CD8-positive, alpha-beta memory T cell (primary cell): ENCODE measurements around the gene ERC2. TPM values are rescaled to one million over a fixed set of nuclear protein-coding genes. Genes with fewer than 3 reads are reported as not detected.
"Not testable (repeated sequence)": the region's sequence is repeated elsewhere in the genome, so short reads cannot be mapped to it uniquely, and the experiment has no call there.

Experiments used
- CTCF ChIA-PET: fragments of 350-600 bp; sonication (Branson Sonifier 250); formaldehyde crosslinking; loops from one replicate; lab custom pipeline; 2021; ENCODE audit warnings: antibody characterized with exemption; lab: Charles Lee
- POLR2A ChIA-PET: fragments of 350-600 bp; sonication (Branson Sonifier 250); formaldehyde crosslinking; loops from one replicate; lab custom pipeline; 2021; ENCODE audit warnings: antibody characterized with exemption; lab: Charles Lee
- DNase-seq, 5 donors: peaks; one replicate each; pipeline versions ENCODE4 v3.0.0 to v3.0.0-alpha.2; 2020 to 2022; ENCODE audit warnings: mixed read lengths in 1 of 5
- H3K27ac ChIP-seq: one replicate; pipeline ENCODE4 v1.7.0; 2013; ENCODE audit warnings: low read depth, mild to moderate bottlenecking, low read length, moderate library complexity
- H3K27me3 ChIP-seq: 2 replicates; pipeline ENCODE4 v1.7.0; 2013; ENCODE audit warnings: low read length, mild to moderate bottlenecking; ENCODE audit not compliant: insufficient read depth, poor library complexity, severe bottlenecking
- H3K36me3 ChIP-seq: 2 replicates; pipeline ENCODE4 v1.7.0; 2013; ENCODE audit warnings: mild to moderate bottlenecking, low read length, moderate library complexity; ENCODE audit not compliant: insufficient read depth
- H3K4me1 ChIP-seq: 2 replicates; pipeline ENCODE4 v1.7.0; 2013; ENCODE audit warnings: mild to moderate bottlenecking, low read length, moderate library complexity; ENCODE audit not compliant: insufficient read depth
- H3K4me3 ChIP-seq: 2 replicates; pipeline ENCODE4 v1.7.0; 2013; ENCODE audit warnings: mild to moderate bottlenecking, low read length
- H3K9me3 ChIP-seq: 2 replicates; pipeline ENCODE4 v1.7.0; 2013; ENCODE audit warnings: mild to moderate bottlenecking, low read length
- H3K27ac Mint-ChIP-seq, 8 donors: one replicate each; pipeline ENCODE4 v1.8.0; 2020 to 2021; ENCODE audit warnings: mixed read lengths in 8 of 8, mild to moderate bottlenecking in 6 of 8, inconsistent platforms in 3 of 8, moderate library complexity in 3 of 8
- H3K27me3 Mint-ChIP-seq, 2 donors: one replicate each; pipeline ENCODE4 v1.8.0; 2020 to 2021; ENCODE audit warnings: mixed read lengths in 2 of 2, mild to moderate bottlenecking in 1 of 2, moderate library complexity in 1 of 2
- H3K36me3 Mint-ChIP-seq, 3 donors: one replicate each; pipeline ENCODE4 v1.8.0; 2020 to 2021; ENCODE audit warnings: mixed read lengths in 3 of 3, inconsistent platforms in 1 of 3, mild to moderate bottlenecking in 1 of 3
- H3K4me1 Mint-ChIP-seq, 3 donors: one replicate each; pipeline ENCODE4 v1.8.0; 2020 to 2021; ENCODE audit warnings: mixed read lengths in 3 of 3, inconsistent platforms in 1 of 3, mild to moderate bottlenecking in 1 of 3
- H3K4me3 Mint-ChIP-seq, 7 donors: one replicate each; pipeline ENCODE4 v1.8.0; 2020 to 2021; ENCODE audit warnings: mixed read lengths in 7 of 7, mild to moderate bottlenecking in 6 of 7, moderate library complexity in 4 of 7, inconsistent platforms in 2 of 7
- H3K9me3 Mint-ChIP-seq, 5 donors: one replicate each; pipeline ENCODE4 v1.8.0; 2020 to 2022; ENCODE audit warnings: mixed read lengths in 5 of 5, mild to moderate bottlenecking in 3 of 5, moderate library complexity in 2 of 5, inconsistent platforms in 1 of 5
- polyA plus RNA-seq: library from polyadenylated mRNA; unstranded; fragments of 300-500 nt; fragmentation: Illumina TruSeq; gene quantifications from one replicate; pipeline ENCODE4 v1.2.3, GENCODE V29; 2021
- total RNA-seq, 2 experiments: library from RNA; stranded (reverse); gene quantifications; one replicate each; pipeline ENCODE4 v1.2.3, GENCODE V29; 2021

Gene ERC2
- total and polyA plus RNA-seq, 3 experiments from 2014 or later = not detected

DNA sequence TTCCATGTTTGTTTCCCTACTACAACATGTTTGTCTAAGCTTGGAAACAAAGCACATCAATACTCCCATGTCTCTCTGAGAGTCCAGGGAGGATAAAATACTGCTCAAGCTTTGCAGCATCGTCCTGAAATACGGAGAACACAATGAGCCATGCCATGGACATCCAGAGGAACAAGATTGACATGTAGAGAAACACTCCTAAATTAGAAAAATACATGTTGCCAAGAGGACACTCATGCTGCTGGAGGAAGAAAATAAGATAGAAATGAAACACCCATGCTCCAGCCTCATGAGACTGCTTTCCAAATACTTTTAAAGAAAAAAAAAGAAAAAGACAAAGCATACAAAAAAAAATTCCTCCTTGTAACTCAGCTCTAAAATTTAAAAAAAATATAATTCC is 387.0 kb downstream of the ERC2 start:
- no peaks in the 10 kb centered on the region for H3K36me3 ChIP-seq
- ChIA-PET CTCF (no interaction called here), POLR2A (no interaction called here)
- H3K4me1 Mint-ChIP-seq = no peaks in the 10 kb centered on the region
- no peak overlapping the region for H3K4me3 Mint-ChIP-seq
- no peaks in the 10 kb centered on the region for H3K4me1 ChIP-seq
- no peaks in the 10 kb centered on the region for H3K27me3 ChIP-seq
- no peaks in the 10 kb centered on the region for H3K36me3 Mint-ChIP-seq
- H3K9me3 ChIP-seq = no peaks in the 10 kb centered on the region
- H3K27me3 Mint-ChIP-seq = no peaks in the 10 kb centered on the region
- no peak overlapping the region for H3K27ac ChIP-seq
- H3K4me3 ChIP-seq = no peak overlapping the region
- H3K9me3 Mint-ChIP-seq = peaks cover 0 to 2% (median 0%) of the 10 kb centered on the region in 5 donors
- no peak for DNase-seq
- H3K27ac Mint-ChIP-seq = no peak overlapping the region

- Histone ChIP-seq H3K4me1 (no peaks in the 10 kb centered on the region), H3K4me3 (no peak overlapping the region), H3K36me3 (no peaks in the 10 kb centered on the region), H3K27ac (no peak overlapping the region), H3K9me3 (no peaks in the 10 kb centered on the region), H3K27me3 (no peaks in the 10 kb centered on the region)
- Mint-ChIP-seq H3K36me3 (no peaks in the 10 kb centered on the region), H3K9me3 (peaks cover 0 to 2% (median 0%) of the 10 kb centered on the region in 5 donors), H3K27me3 (no peaks in the 10 kb centered on the region), H3K27ac (no peak overlapping the region), H3K4me3 (no peak overlapping the region), H3K4me1 (no peaks in the 10 kb centered on the region)
- no peak for DNase-seq
- ChIA-PET CTCF (no interaction called here), POLR2A (no interaction called here)
These were observed 391.5 kb downstream of the ERC2 start for GRCh38 chr3:56076746-56077145.

DNA sequence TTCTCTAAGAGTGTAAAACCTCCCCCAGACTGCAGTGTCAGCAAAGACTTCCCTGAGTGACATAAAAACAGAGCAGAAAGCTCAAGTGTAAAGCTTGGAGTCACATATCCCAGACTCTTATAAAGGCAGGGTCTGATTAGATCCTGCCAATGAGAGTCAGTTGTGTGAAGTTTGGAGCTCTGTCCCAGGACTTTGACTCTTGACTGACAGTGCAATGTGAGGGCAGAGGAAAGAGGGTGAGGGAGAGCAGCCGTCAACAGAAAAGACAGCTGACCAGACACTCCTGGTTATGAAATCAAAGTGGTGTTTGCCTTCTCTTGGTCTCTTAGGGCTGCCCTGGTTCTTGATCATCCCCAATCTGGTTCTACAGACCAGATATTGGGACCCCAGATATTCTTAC is 393.2 kb downstream of the ERC2 start:
- Mint-ChIP-seq H3K9me3 (peaks cover 0 to 2% (median 0%) of the 10 kb centered on the region in 5 donors), H3K27me3 (no peaks in the 10 kb centered on the region), H3K4me1 (no peaks in the 10 kb centered on the region), H3K4me3 (no peak overlapping the region), H3K36me3 (no peaks in the 10 kb centered on the region), H3K27ac (no peak overlapping the region)
- Histone ChIP-seq H3K4me1 (no peaks in the 10 kb centered on the region), H3K36me3 (no peaks in the 10 kb centered on the region), H3K27ac (no peak overlapping the region), H3K27me3 (no peaks in the 10 kb centered on the region), H3K4me3 (no peak overlapping the region), H3K9me3 (no peaks in the 10 kb centered on the region)
- CTCF ChIA-PET = no interaction called here
- DNase-seq = no peak
- POLR2A ChIA-PET = no interaction called here

GRCh38 chr3:56069766-56070165 is 398.5 kb downstream of the ERC2 start:
- H3K27ac Mint-ChIP-seq = no peak overlapping the region
- no peaks in the 10 kb centered on the region for H3K36me3 Mint-ChIP-seq
- DNase-seq = no peak
- H3K4me3 Mint-ChIP-seq = no peak overlapping the region
- no peaks in the 10 kb centered on the region for H3K4me1 ChIP-seq
- no peaks in the 10 kb centered on the region for H3K36me3 ChIP-seq
- ChIA-PET POLR2A (no interaction called here), CTCF (no interaction called here)
- peaks cover 2 to 14% (median 7%) of the 10 kb centered on the region in 5 donors for H3K9me3 Mint-ChIP-seq
- no peak overlapping the region for H3K27ac ChIP-seq
- H3K4me1 Mint-ChIP-seq = no peaks in the 10 kb centered on the region
- H3K27me3 Mint-ChIP-seq = no peaks in the 10 kb centered on the region
- H3K27me3 ChIP-seq = no peaks in the 10 kb centered on the region
- H3K9me3 ChIP-seq = no peaks in the 10 kb centered on the region
- H3K4me3 ChIP-seq = no peak overlapping the region

DNA sequence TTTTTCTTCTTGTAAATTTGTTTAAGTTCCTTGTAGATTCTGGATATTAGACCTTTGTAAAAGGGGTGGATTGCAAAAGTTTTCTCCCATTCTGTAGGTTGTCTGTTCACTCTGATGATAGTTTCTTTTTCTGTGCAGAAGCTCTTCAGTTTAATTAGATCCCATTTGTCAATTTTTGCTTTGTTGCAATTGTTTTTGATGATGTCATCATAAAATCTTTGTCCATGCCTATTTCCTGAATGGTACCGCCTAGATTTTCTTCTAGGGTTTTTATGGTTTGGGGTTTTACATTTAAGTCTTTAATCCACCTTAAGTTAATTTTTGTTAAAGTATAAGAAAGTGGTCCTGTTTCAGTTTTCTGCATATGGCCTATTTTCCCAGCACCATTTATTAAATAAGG is 401.9 kb downstream of the ERC2 start:
- H3K27ac ChIP-seq, H3K4me1 ChIP-seq, H3K27me3 ChIP-seq, H3K36me3 Mint-ChIP-seq, H3K27me3 Mint-ChIP-seq, H3K4me3 Mint-ChIP-seq, H3K27ac Mint-ChIP-seq, H3K4me1 Mint-ChIP-seq, H3K4me3 ChIP-seq, POLR2A ChIA-PET, DNase-seq, CTCF ChIA-PET, H3K9me3 ChIP-seq, H3K36me3 ChIP-seq: not testable (repeated sequence)
- peaks cover 2 to 14% (median 7%) of the 10 kb centered on the region in 5 donors for H3K9me3 Mint-ChIP-seq

- Mint-ChIP-seq H3K27me3 (no peaks in the 10 kb centered on the region), H3K4me1 (no peaks in the 10 kb centered on the region), H3K27ac (no peak overlapping the region), H3K9me3 (peaks cover 2 to 14% (median 7%) of the 10 kb centered on the region in 5 donors), H3K36me3 (no peaks in the 10 kb centered on the region), H3K4me3 (no peak overlapping the region)
- Histone ChIP-seq H3K27me3 (no peaks in the 10 kb centered on the region), H3K9me3 (no peaks in the 10 kb centered on the region), H3K36me3 (no peaks in the 10 kb centered on the region), H3K4me3 (no peak overlapping the region), H3K27ac (no peak overlapping the region), H3K4me1 (no peaks in the 10 kb centered on the region)
- CTCF ChIA-PET = no interaction called here
- DNase-seq = no peak
- POLR2A ChIA-PET = no interaction called here
These were observed 403.6 kb downstream of the ERC2 start for GRCh38 chr3:56064684-56065083.

DNA sequence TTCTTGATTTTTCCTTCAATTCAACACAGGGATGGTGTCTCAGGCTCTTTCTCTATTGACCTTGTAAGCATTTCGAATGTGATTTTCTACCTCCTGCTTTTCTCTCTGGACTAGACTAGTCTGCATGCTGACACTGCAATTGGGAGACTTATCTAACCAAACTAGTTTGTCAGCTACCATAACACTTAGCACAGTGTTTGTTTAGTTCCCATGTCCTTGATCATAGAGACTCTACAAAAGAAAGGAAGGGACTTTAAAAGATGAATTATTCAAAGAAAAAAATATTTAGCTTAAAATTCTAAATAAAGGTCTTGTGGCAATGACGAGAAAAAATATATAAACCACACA is 407.0 kb downstream of the ERC2 start:
- Mint-ChIP-seq H3K36me3 (no peaks in the 10 kb centered on the region), H3K4me3 (no peak overlapping the region), H3K27ac (no peak overlapping the region), H3K27me3 (no peaks in the 10 kb centered on the region), H3K4me1 (no peaks in the 10 kb centered on the region), H3K9me3 (peaks cover 0 to 4% (median 3%) of the 10 kb centered on the region in 5 donors)
- ChIA-PET CTCF (no interaction called here), POLR2A (no interaction called here)
- H3K4me3 ChIP-seq = no peak overlapping the region
- H3K9me3 ChIP-seq = no peaks in the 10 kb centered on the region
- H3K27me3 ChIP-seq = no peaks in the 10 kb centered on the region
- DNase-seq = no peak
- no peaks in the 10 kb centered on the region for H3K4me1 ChIP-seq
- no peaks in the 10 kb centered on the region for H3K36me3 ChIP-seq
- H3K27ac ChIP-seq = no peak overlapping the region

DNA sequence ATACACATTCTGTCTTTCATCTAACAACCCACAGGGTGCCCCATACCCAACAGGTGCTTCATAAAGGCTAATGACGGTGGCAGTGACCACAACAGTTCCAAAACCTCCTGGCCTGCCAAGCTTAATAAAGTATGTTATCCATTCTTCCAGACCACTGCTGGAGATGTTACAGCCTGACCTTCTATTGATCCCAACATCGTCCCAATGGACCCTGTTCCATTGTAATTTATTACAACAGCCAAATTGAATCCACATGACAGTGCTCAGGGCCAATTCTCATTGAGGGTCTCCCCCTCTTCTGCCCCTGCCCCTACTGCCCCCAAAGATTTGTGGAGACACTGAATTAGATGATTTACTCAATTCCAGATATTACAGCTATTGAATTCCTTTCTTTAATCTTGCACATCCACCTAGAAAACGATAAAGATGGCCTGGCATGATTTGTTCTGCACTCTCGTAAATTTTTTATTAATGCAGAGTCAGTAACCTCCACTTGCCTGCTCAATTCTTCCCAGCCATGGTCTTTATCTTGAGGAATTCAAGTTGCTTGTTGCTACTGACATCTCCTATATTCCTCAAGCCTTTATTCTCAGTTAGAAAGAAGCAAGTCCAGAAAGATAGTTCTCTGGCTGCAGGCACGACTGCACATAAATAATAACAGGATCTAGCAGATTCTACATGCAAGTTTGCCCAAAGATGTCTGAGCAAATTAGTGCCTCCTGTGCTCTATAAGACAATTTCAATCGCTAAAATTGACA is 407.6 kb downstream of the ERC2 start:
- POLR2A ChIA-PET = no interaction called here

More for the DNA sequence above, 407.6 kb downstream of the ERC2 start:
- H3K9me3 ChIP-seq = no peaks in the 10 kb centered on the region
- Mint-ChIP-seq H3K36me3 (no peaks in the 10 kb centered on the region), H3K4me3 (no peak overlapping the region), H3K9me3 (peaks cover 0 to 3% (median 2%) of the 10 kb centered on the region in 5 donors), H3K27ac (no peak overlapping the region), H3K27me3 (no peaks in the 10 kb centered on the region), H3K4me1 (no peaks in the 10 kb centered on the region)
- H3K27me3 ChIP-seq = no peaks in the 10 kb centered on the region
- CTCF ChIA-PET = no interaction called here
- H3K4me1 ChIP-seq = no peaks in the 10 kb centered on the region
- H3K36me3 ChIP-seq = no peaks in the 10 kb centered on the region
- no peak overlapping the region for H3K4me3 ChIP-seq
- no peak for DNase-seq
- no peak overlapping the region for H3K27ac ChIP-seq
